ENCODE data around the gene FAM76A. TPM values are rescaled to one million over a fixed set of nuclear protein-coding genes. Genes with fewer than 3 reads are reported as not detected.

FAM76A gene
- total RNA-seq: 11.8 and 12.2 TPM in 2 replicates

DNA sequence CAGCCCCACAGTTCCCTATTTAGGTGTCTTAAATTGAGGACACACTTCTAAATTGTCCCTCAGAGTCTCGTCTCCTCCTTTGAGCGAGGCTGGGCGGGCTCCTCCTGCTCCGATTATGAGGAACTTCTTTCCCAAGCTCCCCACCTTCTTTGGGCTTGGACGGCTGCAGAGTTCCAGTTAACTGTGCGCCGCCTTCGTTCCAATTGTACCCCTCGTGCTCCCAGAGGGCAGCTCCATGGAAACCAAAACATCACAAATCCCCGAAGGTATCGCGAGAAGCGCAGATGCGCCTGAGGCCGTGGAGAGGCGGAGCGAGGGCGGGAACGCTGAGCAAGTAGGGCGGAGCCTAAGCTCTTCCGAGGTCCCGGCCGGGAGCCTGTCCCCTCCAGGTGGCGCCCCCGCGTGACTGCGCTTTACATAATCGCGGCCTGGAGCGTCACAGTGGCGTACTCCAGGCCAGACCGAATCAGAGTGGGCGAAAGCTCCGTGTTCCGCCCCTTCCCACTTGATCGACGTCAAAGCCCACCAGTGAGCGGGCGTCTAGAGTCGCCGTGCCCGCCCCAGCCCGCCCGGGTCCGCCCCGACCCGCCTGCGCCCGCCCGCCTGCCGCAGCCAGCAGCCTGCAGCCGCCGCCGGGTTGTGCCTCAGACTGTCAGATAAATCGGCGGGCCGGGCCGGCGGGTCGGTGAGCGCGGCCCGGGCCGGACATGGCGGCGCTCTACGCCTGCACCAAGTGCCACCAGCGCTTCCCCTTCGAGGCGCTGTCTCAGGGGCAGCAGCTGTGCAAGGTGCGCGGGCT lies at the start of gene FAM76A:
TSS of gene FAM76A (plus strand) at position 588 of the 799 bp plus-strand sequence. CDS start at position 708, 120 bp downstream.

DNA sequence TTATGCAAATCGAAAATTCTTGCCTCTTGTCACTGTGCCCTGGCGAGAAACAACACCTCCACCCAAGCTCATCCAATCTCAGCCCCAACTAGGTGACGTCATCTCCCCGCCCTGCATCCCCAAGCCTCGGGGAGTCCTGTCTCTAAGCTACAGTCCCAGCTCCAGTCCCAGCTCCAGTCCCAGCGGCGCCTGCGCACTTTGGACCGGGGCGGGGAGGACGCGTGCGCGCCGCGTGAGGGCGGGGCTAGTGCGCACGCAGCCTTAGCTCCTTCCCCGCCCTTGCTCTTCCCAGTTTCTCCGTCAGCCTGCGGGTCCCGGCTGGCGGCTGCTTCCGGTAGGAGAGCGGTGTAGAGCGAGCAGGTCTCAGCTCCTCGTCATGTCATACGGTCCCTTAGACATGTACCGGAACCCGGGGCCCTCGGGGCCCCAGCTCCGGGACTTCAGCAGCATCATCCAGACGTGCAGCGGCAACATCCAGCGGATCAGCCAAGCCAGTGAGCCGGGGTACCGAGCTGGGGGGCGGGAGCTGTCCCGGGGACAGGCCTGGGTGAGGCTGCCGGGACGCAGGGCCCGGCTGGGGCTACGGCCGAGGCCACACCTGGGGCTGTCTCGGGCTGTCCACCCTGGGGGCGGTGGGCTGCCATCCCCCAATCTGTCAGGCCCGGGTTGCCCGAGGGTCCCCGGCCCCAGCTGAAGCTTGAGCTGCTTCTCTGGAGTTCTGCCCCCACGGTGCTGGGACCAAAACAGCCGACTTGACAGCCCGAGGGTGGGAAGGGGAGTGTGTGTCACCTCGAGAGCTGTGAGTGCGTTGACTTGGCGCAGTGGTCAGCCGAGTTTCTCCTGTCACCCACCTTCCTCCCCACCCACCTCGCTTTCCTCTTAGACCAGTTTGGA lies 47.4 kb downstream of the FAM76A start, which contains the start of gene STX12:
TSS of gene STX12 (plus strand) at position 288 of the 894 bp plus-strand sequence. CDS start at position 377, 89 bp downstream.

Other genes with a start within 250 kb of the FAM76A start
- gene WASF2, start 235.8 kb upstream of the FAM76A start, total RNA-seq: 12.5 and 36.5 TPM in 2 replicates
- gene AHDC1, start 121.8 kb upstream of the FAM76A start, total RNA-seq: 8.0 and 15.5 TPM in 2 replicates
- gene FGR, start 90.8 kb upstream of the FAM76A start, total RNA-seq: not detected in 2 replicates
- gene IFI6, start 53.8 kb upstream of the FAM76A start, total RNA-seq: 13.2 and 23.2 TPM in 2 replicates
- gene STX12, start 47.3 kb downstream of the FAM76A start, total RNA-seq: 82.8 and 83.1 TPM in 2 replicates
- 38.6 and 46.5 TPM in 2 replicates for gene PPP1R8, start 104.8 kb downstream of the FAM76A start, total RNA-seq
- 3.8 and 3.9 TPM in 2 replicates for gene THEMIS2, start 146.6 kb downstream of the FAM76A start, total RNA-seq
- gene RPA2, start 188.6 kb downstream of the FAM76A start, total RNA-seq: 31.5 and 35.6 TPM in 2 replicates
- 0.09 TPM in 1 of 2 replicates, not detected in the other for gene SMPDL3B, start 209.0 kb downstream of the FAM76A start, total RNA-seq
- 5.3 and 5.9 TPM in 2 replicates for gene XKR8, start 234.0 kb downstream of the FAM76A start, total RNA-seq

Measured in smooth muscle cell of the umbilical artery (primary cell).